ENCODE results near the gene SLC35F3.

DNA sequence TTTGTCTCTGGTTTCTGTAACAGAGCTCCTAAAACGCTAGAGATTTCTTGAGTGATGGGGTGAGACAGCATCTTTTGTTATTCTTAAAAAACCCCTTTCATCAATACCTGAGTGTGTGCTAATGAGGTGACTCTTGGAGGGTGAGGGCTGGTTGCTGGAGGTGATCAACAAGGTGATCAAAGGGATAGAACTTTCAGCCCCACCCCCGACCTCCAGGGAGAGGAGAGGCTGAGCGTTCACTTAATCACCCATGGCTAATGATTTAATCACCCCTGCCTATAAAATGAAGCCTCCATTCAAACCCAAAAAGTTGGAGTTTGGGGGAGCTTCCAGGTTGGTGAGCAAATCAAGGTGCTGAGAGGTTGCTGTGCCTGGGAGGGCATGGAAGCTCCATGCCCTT is 175.4 kb downstream of the SLC35F3 start:
- no peak for TF ChIP-seq POLR2A (IDR thresholded peaks at IDR 0.05)
- TF ChIP-seq, protein P1, sequence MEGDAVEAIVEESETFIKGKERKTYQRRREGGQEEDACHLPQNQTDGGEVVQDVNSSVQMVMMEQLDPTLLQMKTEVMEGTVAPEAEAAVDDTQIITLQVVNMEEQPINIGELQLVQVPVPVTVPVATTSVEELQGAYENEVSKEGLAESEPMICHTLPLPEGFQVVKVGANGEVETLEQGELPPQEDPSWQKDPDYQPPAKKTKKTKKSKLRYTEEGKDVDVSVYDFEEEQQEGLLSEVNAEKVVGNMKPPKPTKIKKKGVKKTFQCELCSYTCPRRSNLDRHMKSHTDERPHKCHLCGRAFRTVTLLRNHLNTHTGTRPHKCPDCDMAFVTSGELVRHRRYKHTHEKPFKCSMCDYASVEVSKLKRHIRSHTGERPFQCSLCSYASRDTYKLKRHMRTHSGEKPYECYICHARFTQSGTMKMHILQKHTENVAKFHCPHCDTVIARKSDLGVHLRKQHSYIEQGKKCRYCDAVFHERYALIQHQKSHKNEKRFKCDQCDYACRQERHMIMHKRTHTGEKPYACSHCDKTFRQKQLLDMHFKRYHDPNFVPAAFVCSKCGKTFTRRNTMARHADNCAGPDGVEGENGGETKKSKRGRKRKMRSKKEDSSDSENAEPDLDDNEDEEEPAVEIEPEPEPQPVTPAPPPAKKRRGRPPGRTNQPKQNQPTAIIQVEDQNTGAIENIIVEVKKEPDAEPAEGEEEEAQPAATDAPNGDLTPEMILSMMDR (IDR thresholded peaks at IDR 0.05 in 4 of 5, conservative IDR thresholded peaks at IDR 0.05 in 1 of 5) = no peak
